Stimulated activated CD4-positive, alpha-beta T cell treated with anti-CD3 and anti-CD28 coated beads, Interleukin-15, amount 100 ng/mL, for 48 hours (primary cell): Measurements from ENCODE around the gene CEMP1.

Experiments used
- DNase-seq, 2 donors: peaks; one replicate each; pipeline ENCODE4 v3.0.0-alpha.2; 2020; ENCODE audit warnings: low read depth in 2 of 2

CEMP1 gene

DNA sequence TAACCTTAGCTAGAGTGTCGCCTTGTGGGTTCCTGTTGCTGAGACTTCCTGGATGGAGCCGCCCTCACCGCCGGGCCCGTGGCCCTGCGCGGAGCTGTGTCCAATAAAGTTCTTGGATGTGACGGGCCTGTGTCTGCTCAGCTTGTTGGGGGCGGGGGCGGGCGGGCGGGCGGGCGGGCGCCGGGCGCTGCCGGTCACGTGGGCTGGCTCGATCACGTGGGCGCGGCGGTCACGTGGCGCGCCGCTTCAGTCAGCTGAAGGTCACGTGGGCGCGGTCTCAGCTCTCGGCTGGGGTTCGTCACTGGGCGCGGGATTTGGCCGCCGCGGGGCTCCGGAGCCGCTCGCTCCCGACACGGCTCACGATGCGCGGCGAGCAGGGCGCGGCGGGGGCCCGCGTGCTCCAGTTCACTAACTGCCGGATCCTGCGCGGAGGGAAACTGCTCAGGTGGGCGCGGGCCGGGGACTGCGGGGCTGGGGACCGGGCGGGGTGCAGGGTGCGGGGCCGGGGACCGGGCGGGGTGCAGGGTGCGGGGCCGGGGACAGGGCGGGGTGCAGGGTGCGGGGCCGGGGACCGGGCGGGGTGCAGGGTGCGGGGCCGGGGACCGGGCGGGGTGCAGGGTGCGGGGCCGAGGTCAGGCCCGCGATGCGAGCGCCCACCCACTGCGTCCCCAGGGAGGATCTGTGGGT, 11.0 kb downstream of the CEMP1 start, which contains the start of gene AMDHD2:
AMDHD2 (plus strand) TSS at position 275 of the 687 bp plus-strand sequence; CDS start at position 363, 88 bp downstream.
- DNase-seq: peak; percentile 83 to 86

DNA sequence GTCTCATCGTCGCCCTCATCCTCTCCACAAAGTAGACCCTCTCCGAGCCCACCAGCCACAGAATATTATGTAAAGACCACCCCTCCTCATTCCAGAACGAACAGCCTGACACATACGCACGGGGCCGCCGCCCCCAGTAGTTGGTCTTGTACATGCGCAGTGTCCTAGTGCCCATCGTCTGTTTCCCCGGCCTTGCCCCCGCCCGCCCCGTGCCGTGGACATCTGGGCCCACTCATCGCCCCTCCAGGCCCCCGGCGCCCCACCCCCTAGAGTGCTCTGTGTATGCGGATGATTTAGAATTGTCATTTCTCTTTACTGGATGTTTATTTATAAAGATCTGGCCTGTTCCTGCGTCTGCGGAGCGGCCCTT, 11.5 kb downstream of the CEMP1 start:
- no peak for DNase-seq

DNA sequence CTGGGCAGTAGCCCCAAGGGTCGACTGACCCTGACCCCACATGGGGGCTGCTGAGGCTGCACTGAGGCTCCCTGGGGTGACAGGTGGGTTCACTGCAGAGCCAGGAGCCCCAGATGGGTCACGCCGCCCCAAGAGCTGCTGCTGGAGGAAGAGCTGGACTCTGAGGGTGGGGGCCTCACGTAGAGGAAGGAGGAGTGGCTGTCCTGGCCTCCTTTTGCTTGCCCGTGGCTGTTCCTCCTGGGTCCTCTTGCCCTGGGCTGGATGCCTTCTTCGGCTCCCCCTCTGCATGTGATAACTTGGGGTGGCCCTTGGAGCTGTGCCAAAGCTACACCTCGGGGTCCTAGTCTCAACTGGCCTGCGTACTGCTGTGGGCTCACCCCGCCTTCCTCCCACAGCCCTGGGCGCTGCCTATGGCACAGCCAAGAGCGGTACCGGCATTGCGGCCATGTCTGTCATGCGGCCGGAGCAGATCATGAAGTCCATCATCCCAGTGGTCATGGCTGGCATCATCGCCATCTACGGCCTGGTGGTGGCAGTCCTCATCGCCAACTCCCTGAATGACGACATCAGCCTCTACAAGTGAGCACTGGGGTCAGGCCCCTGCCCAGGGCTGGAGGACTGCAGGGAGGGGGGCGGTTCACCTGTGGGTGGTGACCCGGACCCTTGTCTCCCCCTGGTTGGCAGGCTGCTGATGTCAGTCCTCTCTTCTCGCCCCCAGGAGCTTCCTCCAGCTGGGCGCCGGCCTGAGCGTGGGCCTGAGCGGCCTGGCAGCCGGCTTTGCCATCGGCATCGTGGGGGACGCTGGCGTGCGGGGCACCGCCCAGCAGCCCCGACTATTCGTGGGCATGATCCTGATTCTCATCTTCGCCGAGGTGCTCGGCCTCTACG, 12.1 kb downstream of the CEMP1 start:
- no peak for DNase-seq

DNA sequence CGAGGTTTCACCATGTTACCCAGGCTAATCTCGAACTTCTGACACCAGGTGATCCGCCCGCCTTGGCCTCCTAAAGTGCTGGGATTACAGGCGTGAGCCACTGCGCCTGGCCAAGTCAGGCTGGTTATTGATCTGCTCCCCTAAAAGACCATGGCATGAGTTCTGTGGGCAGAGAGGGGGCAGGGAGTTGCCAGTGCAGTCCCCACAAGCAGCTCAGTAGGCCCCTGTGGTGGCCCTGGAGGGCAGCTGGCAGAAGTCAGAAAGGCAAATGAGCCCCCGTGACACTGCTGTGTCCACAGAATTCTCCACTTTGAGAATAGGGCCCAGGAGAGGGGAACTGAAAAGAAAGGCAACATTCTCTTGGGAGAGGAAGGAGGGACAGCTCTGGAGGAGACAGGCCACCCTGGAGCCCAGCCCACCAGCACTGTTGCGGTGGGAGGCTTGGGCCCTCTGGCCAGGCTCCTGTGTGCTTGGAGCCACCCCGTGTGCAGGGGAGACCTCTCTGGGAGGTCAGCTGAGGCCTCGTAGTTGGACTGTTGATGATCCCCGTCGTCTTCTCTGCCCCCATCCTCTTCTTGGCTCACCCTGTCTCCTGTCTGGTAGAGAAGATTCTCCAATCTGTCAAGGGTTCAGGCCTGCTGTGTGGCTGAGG, 13.1 kb downstream of the CEMP1 start:
- DNase-seq: no peak

DNA sequence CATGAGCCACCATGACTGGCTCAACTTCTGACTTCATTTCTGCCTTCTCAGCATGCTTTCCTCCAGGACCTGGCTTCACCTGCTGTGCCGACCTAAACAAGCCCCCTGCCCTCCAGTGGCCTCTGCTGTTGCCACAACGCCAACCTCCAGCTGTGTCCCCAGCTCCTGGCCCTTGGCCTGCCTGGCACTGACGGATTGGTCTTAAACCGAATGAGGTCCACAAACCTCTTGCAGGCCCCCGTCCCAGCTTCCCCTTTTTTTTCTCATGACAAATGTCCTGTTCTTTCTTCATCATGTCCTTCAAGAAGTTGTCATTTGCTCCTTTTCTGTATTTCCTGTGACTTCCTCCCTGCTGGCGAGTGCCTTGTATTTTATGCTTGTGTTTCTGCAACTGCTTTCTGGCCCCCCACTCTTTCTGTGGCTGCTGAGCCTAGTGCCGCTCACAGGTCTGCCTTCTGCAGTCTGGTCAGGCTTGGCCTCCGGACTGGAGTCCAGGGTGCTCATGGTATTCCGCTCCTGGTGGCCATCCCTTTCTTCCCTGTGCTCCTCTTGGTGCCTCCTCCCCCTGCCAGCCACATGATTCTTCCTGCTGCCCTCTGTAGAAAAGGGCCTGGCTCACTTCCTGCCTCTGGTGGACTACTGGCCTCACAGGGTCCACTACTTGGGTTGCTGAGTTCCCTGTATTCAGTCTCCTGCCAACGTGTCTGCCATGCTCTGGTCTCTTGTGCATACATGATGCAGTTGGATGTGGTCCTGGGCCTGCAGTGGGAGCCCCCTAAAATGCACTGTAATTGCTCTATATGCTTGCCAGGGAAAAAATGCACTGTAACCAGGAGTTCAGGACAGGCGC, 14.6 kb downstream of the CEMP1 start:
- no peak for DNase-seq

DNA sequence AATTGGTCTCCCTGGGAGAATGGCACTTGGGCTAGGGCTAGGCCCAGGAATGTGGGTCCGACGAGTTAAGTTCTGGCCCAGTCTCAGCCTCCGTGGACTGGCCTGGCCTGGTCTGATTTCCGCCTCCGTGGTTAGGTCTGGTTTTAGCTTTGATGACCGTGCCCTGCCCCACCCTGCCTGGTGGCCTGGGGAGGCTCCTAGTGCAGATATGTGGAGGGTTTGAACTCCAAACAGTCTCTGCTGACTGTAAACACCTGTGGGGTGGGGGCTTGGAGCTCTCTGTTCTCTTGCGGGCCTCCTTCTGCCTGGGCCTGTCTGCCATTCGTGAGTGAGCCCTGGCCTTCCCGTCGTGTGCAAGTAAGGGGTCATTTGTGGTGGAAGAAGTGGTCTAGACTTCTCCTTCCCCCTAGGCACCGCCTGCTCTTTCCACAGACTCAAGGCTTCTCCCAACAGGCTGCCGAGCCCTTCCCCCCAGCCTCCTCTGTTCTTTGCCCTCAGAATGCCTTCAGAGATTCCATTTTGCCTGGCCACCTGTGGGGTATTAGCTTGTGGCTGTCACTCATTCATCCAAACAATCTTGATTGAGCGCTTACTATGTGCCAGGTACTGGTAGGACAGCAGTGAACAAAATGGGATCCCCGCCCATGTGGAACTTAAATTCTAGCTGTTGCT, 15.9 kb downstream of the CEMP1 start:
- DNase-seq: no peak

DNA sequence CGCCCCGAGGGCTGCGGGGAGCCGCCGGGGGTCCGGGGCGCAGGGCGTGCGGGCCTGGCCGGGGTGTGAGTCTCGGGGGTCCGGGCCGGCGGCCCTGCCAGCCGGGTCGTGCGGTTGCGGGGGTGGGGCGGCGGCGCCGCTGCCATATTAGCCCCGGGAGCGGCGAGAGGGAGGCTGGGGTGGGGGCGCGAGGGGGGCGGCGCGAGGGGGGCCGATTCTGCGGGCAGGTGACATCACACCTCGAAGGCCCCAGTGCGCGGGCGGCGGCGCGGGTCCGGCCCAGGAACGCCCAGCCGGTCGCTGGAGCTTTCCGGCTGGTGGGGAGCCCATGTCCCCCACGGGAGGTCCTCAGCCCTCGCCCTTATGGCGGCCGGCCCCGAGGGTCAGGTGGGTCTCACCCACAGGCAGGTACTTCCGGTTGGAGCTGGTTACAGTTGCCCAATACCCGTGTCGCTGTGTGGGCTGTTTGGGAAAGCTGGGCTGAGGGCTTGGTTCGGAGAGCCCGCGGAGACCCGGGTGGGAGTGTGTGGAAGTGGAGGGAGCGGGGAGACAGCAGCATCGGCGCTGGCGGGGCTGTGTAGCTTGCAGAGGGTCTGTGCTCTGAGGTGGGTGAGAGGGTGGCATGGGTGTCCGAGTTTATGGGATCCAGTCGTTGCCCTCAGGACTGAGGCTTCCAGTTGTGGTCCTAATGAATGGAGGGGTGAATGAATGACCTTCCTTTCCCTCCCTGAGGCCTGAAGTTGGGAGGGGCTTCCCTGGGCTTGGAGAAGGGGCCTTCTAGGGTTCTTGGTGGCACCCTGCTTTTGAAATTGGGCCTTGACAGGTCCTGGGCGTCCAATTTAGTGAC, 16.7 kb downstream of the CEMP1 start:
- no peak for DNase-seq

DNA sequence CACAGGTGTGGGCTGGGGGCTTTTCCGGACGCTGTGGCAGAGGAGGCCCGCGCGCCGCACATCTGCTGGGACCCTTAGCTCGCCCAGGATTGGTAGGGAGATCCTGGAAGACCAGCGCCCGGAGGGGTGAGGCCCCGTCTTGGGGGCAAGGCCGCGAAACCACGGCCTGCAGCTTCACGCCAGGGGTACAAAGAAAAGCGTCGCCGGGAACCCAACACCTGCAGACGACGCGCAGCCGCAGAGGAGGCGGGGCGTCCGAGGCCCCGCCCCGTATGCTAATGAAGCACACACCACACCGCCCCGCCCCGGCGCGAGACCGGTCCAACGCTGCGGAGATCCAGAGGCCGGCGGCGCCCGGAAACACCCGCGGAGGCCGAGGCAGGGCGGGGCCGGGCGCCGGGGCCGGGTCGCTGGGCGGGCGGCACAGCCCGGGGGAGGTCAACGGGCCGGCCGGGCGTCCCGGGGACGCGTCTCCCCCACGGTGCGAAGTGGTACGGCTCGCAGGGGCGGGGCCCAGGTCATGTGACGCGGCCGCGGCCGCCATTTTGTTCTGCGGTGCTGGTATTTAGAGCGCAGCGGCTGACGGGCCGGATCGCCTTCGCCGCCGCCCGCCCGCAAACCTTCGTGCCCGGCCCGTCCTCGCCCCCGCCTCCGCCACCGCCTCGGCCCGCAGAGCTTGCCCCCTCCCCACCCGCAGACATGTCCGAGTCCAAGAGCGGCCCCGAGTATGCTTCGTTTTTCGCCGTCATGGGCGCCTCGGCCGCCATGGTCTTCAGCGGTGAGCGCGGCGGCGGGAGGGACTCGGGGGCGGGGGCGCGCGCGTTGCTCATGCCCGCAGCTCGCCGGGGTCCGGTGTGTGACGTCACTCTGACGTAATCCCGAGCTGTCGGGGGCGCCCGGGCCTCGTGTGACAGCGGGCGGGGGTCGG, 17.5 kb downstream of the CEMP1 start, which contains the start of gene ATP6V0C:
ATP6V0C (plus strand) TSS at position 548 of the 928 bp plus-strand sequence; CDS start at position 700, 152 bp downstream.
- DNase-seq: peak; percentile 80 to 85

DNA sequence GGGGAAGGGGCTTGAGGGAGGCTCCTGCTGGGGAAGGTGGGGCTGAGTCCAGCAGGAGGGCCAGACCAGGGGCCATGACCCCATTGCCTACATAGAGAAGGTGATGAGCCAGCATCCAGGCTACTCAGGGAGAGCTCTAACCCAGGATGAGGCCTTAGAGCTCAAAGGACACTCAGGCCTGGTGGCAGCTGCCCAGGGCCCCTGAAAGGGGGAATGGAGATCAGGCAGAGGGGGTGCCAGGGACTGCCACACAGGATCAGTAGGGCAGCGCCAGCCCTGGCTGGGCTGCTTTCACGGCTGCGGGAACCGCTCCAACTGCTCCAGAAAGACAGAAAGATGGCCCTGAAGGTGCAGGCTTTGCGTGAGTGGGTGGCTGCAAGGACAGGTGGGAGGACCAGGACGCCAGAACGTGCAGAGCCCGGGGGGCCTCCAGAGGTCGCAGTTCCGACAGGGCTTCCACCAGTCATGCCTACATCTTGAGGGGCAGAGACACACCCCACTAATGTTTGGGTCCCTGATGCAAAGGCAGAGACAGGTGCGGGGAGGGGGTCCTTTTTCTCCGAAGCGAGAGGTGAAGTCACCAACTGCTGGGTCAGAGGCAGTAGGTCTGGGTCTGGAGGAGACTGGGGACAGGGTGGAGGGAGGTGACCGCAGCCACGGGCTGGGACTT, 18.3 kb downstream of the CEMP1 start:
- DNase-seq: no peak

DNA sequence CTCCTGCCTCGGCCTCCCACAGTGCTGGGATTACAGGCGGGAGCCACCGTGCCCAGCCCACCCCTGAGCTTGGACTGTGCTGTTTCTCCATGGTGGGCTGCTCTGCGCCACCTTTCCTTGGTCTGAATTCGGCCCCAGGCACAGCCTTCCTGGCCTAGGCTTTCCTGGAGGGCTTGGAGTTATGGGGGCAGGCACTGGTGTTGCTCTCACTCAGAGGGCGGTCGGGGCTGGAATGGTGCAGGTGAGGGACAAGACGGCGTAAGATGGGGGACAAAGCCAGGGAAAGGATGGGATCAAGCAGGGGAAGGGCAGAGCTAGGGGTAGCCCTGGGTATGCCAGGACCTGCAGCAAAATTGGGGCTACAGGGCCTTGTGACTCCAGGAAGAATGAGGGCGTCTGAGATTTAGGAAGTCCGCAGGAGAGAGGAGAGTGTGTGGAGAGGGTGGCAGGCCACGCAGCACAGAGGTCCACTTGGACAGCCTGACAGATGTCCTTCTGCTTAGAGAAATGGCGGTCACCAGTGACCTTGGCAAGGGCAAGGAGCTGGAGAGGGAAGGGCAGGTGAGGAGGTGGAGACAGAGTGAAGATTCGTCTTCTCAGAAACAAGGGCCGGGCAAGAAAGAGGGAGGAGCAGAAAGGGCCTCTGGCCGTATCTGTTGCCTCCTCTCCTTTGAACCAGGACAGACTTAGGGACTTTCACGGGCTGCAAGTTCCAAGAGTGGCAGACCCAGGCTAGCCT, 19.0 kb downstream of the CEMP1 start:
- DNase-seq: no peak

DNA sequence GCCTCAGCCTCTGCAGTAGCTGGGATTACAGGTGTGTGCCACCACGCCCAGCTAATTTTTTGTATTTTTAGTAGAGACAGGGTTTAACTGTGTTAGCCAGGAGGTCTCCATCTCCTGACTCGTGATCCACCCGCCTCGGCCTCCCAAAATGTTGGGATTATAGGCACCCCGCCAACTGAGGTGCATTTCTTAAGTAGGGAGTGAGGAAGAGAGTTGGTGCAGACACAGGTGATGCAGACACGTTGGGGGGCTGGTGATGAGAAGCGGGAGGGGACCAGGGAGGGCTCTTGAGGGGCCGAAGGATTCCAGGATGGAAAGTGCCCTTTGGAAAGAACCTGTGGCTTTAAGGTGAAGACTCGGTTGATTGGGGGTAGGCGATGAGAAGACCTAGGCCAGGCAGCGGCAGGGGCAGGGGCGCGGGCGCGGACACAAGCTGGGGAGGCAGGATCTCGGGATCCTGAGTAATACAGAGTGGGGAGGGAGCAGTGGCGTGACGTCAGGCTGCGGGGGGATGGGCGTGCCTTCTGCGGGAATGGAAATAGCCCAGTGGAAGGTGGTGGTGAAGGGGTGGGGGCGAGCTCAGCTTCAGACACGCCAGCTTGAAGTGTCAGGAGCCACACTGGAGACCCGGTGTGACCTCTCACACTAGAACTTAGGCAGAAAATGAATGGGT, 19.9 kb downstream of the CEMP1 start:
- no peak for DNase-seq

DNA sequence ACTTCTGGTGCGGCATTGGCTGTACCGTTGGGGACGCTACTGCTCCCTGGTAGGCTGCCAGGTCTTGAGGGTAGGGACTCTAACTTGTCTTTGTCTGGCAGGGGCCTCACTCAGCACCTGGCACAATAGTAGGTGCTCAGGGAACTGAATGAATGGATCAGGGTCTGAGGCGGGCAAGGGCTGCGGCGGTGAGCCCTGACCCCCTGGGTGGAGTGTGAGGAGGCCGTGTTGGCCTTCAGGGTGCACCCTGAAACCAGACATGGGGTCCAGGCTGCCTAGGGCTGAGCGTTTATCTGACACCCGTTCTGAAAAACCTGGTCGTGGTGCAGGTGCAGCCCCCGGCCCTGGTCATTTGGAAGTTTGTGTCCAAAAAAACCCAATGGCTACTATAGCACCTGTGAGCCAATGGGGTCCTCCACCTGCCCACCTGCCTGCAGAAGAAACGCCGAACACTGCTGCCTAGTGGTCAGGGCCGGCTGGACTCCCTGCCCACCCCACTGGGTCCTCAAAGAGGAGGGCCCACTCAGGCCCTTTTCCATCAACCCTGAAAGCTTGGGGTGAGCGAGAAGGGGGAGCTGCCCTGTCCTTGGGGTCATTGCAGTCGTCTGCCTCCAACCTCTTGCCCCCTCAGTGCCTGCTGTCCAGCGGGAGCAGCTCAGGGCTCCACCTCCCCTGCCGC, 22.3 kb downstream of the CEMP1 start:
- DNase-seq: no peak

DNA sequence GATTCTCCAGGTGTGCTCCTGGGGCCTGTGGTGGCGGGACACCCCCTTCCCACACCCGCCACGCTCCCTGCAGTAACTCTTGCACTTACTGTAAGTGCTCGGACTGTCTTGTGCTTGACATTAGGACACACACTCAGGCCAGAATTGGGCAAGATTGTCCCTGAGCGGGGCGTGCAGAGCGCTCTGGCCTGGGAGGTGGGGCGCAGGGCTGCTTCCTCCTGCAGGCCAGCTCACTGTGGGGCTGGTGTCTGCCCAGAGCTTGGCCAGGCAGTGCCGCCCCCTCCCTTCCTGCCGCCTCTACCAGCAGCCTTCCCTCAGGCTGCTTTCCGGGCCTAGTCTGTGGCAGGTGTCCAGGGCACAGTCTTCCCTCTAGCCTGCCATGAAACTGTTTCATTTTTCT, 23.5 kb downstream of the CEMP1 start:
- no peak for DNase-seq

DNA sequence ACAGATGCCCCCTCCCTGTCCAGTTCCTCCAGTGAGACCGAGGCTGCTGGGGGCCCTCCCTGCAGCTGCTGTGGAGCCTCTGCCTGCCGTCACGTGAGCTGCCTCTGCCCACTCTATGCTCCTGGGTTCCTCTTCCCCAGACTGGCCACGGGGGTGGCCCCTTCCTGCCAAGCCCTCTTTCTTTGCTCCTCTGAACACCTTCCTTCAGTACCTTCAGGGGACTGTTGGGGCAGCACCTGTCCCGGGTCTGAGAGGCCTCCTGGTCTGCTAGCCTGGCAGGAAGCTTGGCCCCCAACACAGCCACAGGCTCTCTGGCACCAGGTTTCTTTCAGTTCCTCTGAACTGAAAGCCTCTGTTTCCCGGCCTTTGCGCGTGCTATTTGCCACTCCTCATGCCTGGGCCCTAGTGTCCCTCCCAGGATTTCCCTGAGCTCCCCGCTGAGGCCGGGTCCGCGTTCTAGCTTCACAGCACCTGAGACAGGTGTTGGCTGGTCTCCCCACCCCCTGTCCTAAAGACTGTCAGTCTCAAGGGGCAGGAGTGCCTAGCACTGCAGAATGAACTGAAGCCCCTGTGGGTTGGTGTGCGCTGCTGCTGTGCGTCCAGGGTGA, 24.1 kb downstream of the CEMP1 start:
- no peak for DNase-seq

DNA sequence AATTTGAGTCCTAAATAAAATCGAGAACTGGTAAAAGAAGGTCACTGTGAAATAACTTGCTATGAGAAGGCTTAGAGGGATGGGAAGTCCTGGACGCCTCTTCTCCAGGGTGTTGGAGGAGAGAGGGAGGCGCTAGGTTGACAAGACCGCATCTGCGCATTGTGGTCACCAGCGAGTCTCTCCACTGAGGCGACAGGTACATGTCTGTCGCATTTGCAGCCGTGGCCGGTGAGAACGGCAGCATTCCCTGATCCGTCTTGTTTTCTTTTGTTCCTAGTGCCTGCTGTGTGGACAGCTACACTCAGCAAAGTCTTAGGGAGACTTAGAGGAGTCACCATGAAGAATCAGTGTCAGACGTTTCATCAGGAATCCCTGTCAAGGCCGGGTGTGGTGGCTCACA, 25.5 kb downstream of the CEMP1 start:
- no peak for DNase-seq
